Caco-2 (cell line): Measurements from ENCODE around the gene LRRC46. TPM values are rescaled to one million over a fixed set of nuclear protein-coding genes. Genes with fewer than 3 reads are reported as not detected.

Source experiments
- BruUV-seq: library from RNA; stranded (reverse); fragments of 400-500 nt; replicated peaks from 2 replicates; lab custom pipeline; 2021; lab: Mats Ljungman, UMichigan
- CTCF ChIA-PET: fragments of 300-600 bp; sonication (Branson Sonifier 250); formaldehyde crosslinking; loops from one replicate; lab custom pipeline; 2022; ENCODE audit warnings: antibody characterized with exemption; lab: Charles Lee
- POLR2A ChIA-PET: fragments of 300-600 bp; sonication (Branson Sonifier 250); formaldehyde crosslinking; loops from one replicate; lab custom pipeline; 2022; ENCODE audit warnings: antibody characterized with exemption; lab: Charles Lee
- DNase-seq, 2 experiments: peaks; one replicate each; pipeline versions ENCODE4 v3.0.0 to v3.0.0-alpha.2; 2020 to 2022
- H3K27me3 ChIP-seq: replicated peaks from 2 replicates; pipeline ENCODE4 v1.6.0; 2011; ENCODE audit warnings: low read length; ENCODE audit not compliant: control insufficient read depth, insufficient read depth
- H3K36me3 ChIP-seq: 2 replicates; pipeline ENCODE4 v1.5.1; 2011; ENCODE audit warnings: low read length; ENCODE audit not compliant: control insufficient read depth, insufficient read depth
- H3K4me1 ChIP-seq: fragments of 250-450 bp; sonication (Bioruptor Pico); 2 replicates; pipeline ENCODE4 v1.5.1; 2020; ENCODE audit warnings: mild to moderate bottlenecking
- H3K4me3 ChIP-seq: 2 replicates; pipeline ENCODE4 v1.5.1; 2011; ENCODE audit warnings: low read depth, mild to moderate bottlenecking, control low read depth, low read length
- H3K9me3 ChIP-seq: fragments of 250-450 bp; sonication (Bioruptor Pico); 2 replicates; pipeline ENCODE4 v1.5.1; 2020; ENCODE audit warnings: mild to moderate bottlenecking, moderate library complexity
- H3K27ac Mint-ChIP-seq: one replicate; pipeline ENCODE4 v1.8.0; 2022; ENCODE audit warnings: mixed read lengths; ENCODE audit not compliant: unreplicated experiment
- H3K27me3 Mint-ChIP-seq: one replicate; pipeline ENCODE4 v1.8.0; 2022; ENCODE audit warnings: mixed read lengths; ENCODE audit not compliant: insufficient read depth, unreplicated experiment
- H3K36me3 Mint-ChIP-seq: one replicate; pipeline ENCODE4 v1.8.0; 2022; ENCODE audit warnings: mild to moderate bottlenecking, mixed read lengths; ENCODE audit not compliant: insufficient read depth, unreplicated experiment
- H3K4me1 Mint-ChIP-seq: one replicate; pipeline ENCODE4 v1.8.0; 2022; ENCODE audit warnings: low read depth, mixed read lengths; ENCODE audit not compliant: unreplicated experiment
- H3K4me3 Mint-ChIP-seq: one replicate; pipeline ENCODE4 v1.8.0; 2022; ENCODE audit warnings: mild to moderate bottlenecking, moderate library complexity, mixed read lengths; ENCODE audit not compliant: unreplicated experiment
- H3K9me3 Mint-ChIP-seq: one replicate; pipeline ENCODE4 v1.8.0; 2022; ENCODE audit warnings: mixed read lengths; ENCODE audit not compliant: unreplicated experiment
- CTCF ChIP-seq, 2 experiments: fragments of 200-600 bp in 1 of 2; IDR thresholded peaks; 1 replicate in 1 of 2; 2 replicates in 1 of 2; pipeline versions ENCODE4 v1.5.1 to v1.8.0; 2011 to 2022; ENCODE audit warnings: antibody characterized with exemption in 1 of 2, control low read depth in 1 of 2, inconsistent platforms in 1 of 2, low read depth in 1 of 2, low read length in 1 of 2, mild to moderate bottlenecking in 1 of 2, moderate library complexity in 1 of 2; ENCODE audit not compliant: insufficient read depth in 1 of 2, severe bottlenecking in 1 of 2, unreplicated experiment in 1 of 2
- intact Hi-C: fragments of 100-400 bp; cut with micrococcal nuclease; formaldehyde crosslinking; loops from one replicate; pipeline ENCODE4 v1.10.0; 2022; ENCODE audit not compliant: unreplicated experiment
- total RNA-seq: library from RNA; stranded (reverse); gene quantifications from 2 replicates; pipeline ENCODE4 v1.2.3, GENCODE V29; 2022

LRRC46 gene
- total RNA-seq, 1 experiment from 2014 or later = 2.3 TPM

GRCh38 chr17:47834756-47835155 lies 3.3 kb downstream of the LRRC46 start:
- Histone ChIP-seq H3K36me3 (peaks cover 14% of the 10 kb centered on the region), H3K27me3 (no peaks in the 10 kb centered on the region), H3K4me1 (peaks cover 11% of the 10 kb centered on the region), H3K4me3 (no peak overlapping the region), H3K9me3 (no peaks in the 10 kb centered on the region)
- Mint-ChIP-seq H3K4me3 (no peak overlapping the region), H3K4me1 (peaks cover 20% of the 10 kb centered on the region), H3K9me3 (no peaks in the 10 kb centered on the region), H3K36me3 (peaks cover 12% of the 10 kb centered on the region), H3K27me3 (no peaks in the 10 kb centered on the region), H3K27ac (no peak overlapping the region)
- POLR2A ChIA-PET = interaction anchor here (0.6 kb wide), 1 partner anchor 77 kb away, joined by 12 read pairs; no protein-coding TSS in a partner anchor
- intact Hi-C loops = loop anchor here (10.0 kb wide), 1 partner anchor 270 kb away; the partner anchor contains the start of genes CBX1 and SNX11
- CTCF ChIA-PET = interaction anchor here (0.6 kb wide), 1 partner anchor 57 kb away, joined by 3 read pairs; no protein-coding TSS in a partner anchor
- BruUV-seq = no TSS peak
- no peak for DNase-seq
- no peak for TF ChIP-seq CTCF (IDR thresholded peaks at IDR 0.05; ENCODE audit: insufficient read depth in 1 of 2, low read depth in 1 of 2, low read length in 1 of 2, severe bottlenecking in 1 of 2, unreplicated experiment in 1 of 2)

GRCh38 chr17:47836601-47837000 lies 5.1 kb downstream of the LRRC46 start:
- Histone ChIP-seq H3K36me3 (peaks cover 16% of the 10 kb centered on the region), H3K4me3 (no peak overlapping the region), H3K27me3 (no peaks in the 10 kb centered on the region), H3K4me1 (peaks cover 14% of the 10 kb centered on the region), H3K9me3 (no peaks in the 10 kb centered on the region)
- H3K4me3 Mint-ChIP-seq = no peak overlapping the region
- ChIA-PET CTCF (interaction anchor here (0.5 to 1.1 kb wide), 2 partner anchors 15 to 1514 kb away, joined by 3 to 4 read pairs; partner anchors contain the start of gene OSBPL7), POLR2A (interaction anchor here (1.0 kb wide), 1 partner anchor 14 kb away, joined by 12 read pairs; the partner anchor contains the start of gene SP6)
- H3K4me1 Mint-ChIP-seq = peaks cover 30% of the 10 kb centered on the region
- no peak overlapping the region for H3K27ac Mint-ChIP-seq
- DNase-seq = peak in 1 of 2 experiments; percentile 60
- TF ChIP-seq CTCF (IDR thresholded peaks at IDR 0.05; ENCODE audit: insufficient read depth in 1 of 2, low read depth in 1 of 2, low read length in 1 of 2, severe bottlenecking in 1 of 2, unreplicated experiment in 1 of 2) = no peak
- no peaks in the 10 kb centered on the region for H3K9me3 Mint-ChIP-seq
- BruUV-seq = no TSS peak
- intact Hi-C loops = loop anchor here (10.0 kb wide), 1 partner anchor 268 kb away; the partner anchor contains the start of genes CBX1 and SNX11
- no peaks in the 10 kb centered on the region for H3K27me3 Mint-ChIP-seq
- peaks cover 15% of the 10 kb centered on the region for H3K36me3 Mint-ChIP-seq

- Mint-ChIP-seq H3K27me3 (no peaks in the 10 kb centered on the region), H3K4me1 (peaks cover 30% of the 10 kb centered on the region), H3K27ac (no peak overlapping the region), H3K4me3 (no peak overlapping the region), H3K36me3 (peaks cover 10% of the 10 kb centered on the region), H3K9me3 (no peaks in the 10 kb centered on the region)
- no TSS peak for BruUV-seq
- CTCF ChIA-PET = interaction anchor here (0.5 to 1.1 kb wide), 3 partner anchors 14 to 1513 kb away, joined by 3 read pairs; no protein-coding TSS in a partner anchor
- no peak for TF ChIP-seq CTCF (IDR thresholded peaks at IDR 0.05; ENCODE audit: insufficient read depth in 1 of 2, low read depth in 1 of 2, low read length in 1 of 2, severe bottlenecking in 1 of 2, unreplicated experiment in 1 of 2)
- H3K9me3 ChIP-seq = no peaks in the 10 kb centered on the region
- peaks cover 23% of the 10 kb centered on the region for H3K4me1 ChIP-seq
- POLR2A ChIA-PET = interaction anchor here (0.6 to 1.0 kb wide), 3 partner anchors 13 to 164 kb away, joined by 3 to 12 read pairs (median 3); partner anchors contain the start of gene SP6
- intact Hi-C loops = loop anchor here (10.0 kb wide), 1 partner anchor 267 kb away; the partner anchor contains the start of genes CBX1 and SNX11
- no peaks in the 10 kb centered on the region for H3K27me3 ChIP-seq
- H3K4me3 ChIP-seq = no peak overlapping the region
- DNase-seq = no peak
- peaks cover 16% of the 10 kb centered on the region for H3K36me3 ChIP-seq
Measured at GRCh38 chr17:47837401-47838039, 6.0 kb downstream of the LRRC46 start.
